ENCODE data around the gene TENT4B. TPM values are rescaled to one million over a fixed set of nuclear protein-coding genes. Genes with fewer than 3 reads are reported as not detected.

TENT4B gene
- total RNA-seq, 2 donors from 2014 or later = 12.8 to 14.1 TPM

- Histone ChIP-seq H3K4me3 (ENCODE audit: low read length) (no peak overlapping the region), H3K4me1 (ENCODE audit: control insufficient read depth, insufficient read depth, low read length) (peaks cover 3% of the 10 kb centered on the region), H3K9ac (ENCODE audit: extremely low read depth, low read length, poor library complexity, severe bottlenecking) (no peak overlapping the region), H3K9me3 (ENCODE audit: control insufficient read depth, low read length) (no peaks in the 10 kb centered on the region), H3K36me3 (ENCODE audit: control insufficient read depth, insufficient read depth, low read length) (peaks cover 19% of the 10 kb centered on the region), H3K27ac (ENCODE audit: low read depth, low read length) (peak overlapping the region; percentile 28), H3K27me3 (ENCODE audit: control insufficient read depth, insufficient read depth, low read length, poor library complexity, severe bottlenecking) (no peaks in the 10 kb centered on the region)
- peak overlapping the region; percentile 53 for H3K27ac Mint-ChIP-seq
- DNase-seq = peak; percentile 89
- H3K27me3 Mint-ChIP-seq (ENCODE audit: insufficient read depth) = no peaks in the 10 kb centered on the region
- peak; percentile 91 for TF ChIP-seq CTCF (conservative IDR thresholded peaks at IDR 0.05)
- H3K4me1 Mint-ChIP-seq = peaks cover 9% of the 10 kb centered on the region
- H3K9me3 Mint-ChIP-seq = no peaks in the 10 kb centered on the region
- peaks cover 29% of the 10 kb centered on the region for H3K36me3 Mint-ChIP-seq (ENCODE audit: low read depth)
- H3K4me3 Mint-ChIP-seq = no peak overlapping the region
- 75 to 86% methylated on average over 2 of the region's 5 CpGs for WGBS, 2 experiments (ENCODE audit: insufficient coverage in 1 of 2, insufficient read length in 1 of 2)
These were observed 57.3 kb downstream of the TENT4B start for GRCh38 chr16:50210266-50211038.

- TF ChIP-seq CTCF (conservative IDR thresholded peaks at IDR 0.05) = peak; percentile 86
- H3K27ac Mint-ChIP-seq = no peak overlapping the region
- H3K4me1 Mint-ChIP-seq = peaks cover 9% of the 10 kb centered on the region
- H3K9me3 ChIP-seq (ENCODE audit: control insufficient read depth, low read length) = no peaks in the 10 kb centered on the region
- H3K9me3 Mint-ChIP-seq = no peaks in the 10 kb centered on the region
- no peaks in the 10 kb centered on the region for H3K27me3 ChIP-seq (ENCODE audit: control insufficient read depth, insufficient read depth, low read length, poor library complexity, severe bottlenecking)
- no peak overlapping the region for H3K4me3 ChIP-seq (ENCODE audit: low read length)
- H3K4me3 Mint-ChIP-seq = no peak overlapping the region
- H3K4me1 ChIP-seq (ENCODE audit: control insufficient read depth, insufficient read depth, low read length) = peaks cover 3% of the 10 kb centered on the region
- H3K36me3 ChIP-seq (ENCODE audit: control insufficient read depth, insufficient read depth, low read length) = peaks cover 50% of the 10 kb centered on the region
- 83 to 84% methylated on average over 2 to 4 of the region's 4 CpGs for WGBS, 2 experiments (ENCODE audit: insufficient coverage in 1 of 2, insufficient read length in 1 of 2)
- H3K36me3 Mint-ChIP-seq (ENCODE audit: low read depth) = peaks cover 38% of the 10 kb centered on the region
- H3K27ac ChIP-seq (ENCODE audit: low read depth, low read length) = no peak overlapping the region
- no peak overlapping the region for H3K9ac ChIP-seq (ENCODE audit: extremely low read depth, low read length, poor library complexity, severe bottlenecking)
- no peaks in the 10 kb centered on the region for H3K27me3 Mint-ChIP-seq (ENCODE audit: insufficient read depth)
- no peak for DNase-seq
These were observed 60.9 kb downstream of the TENT4B start for GRCh38 chr16:50213939-50214519.

- H3K36me3 Mint-ChIP-seq (ENCODE audit: low read depth) = peaks cover 40% of the 10 kb centered on the region
- Histone ChIP-seq H3K4me1 (ENCODE audit: control insufficient read depth, insufficient read depth, low read length) (no peaks in the 10 kb centered on the region), H3K27ac (ENCODE audit: low read depth, low read length) (no peak overlapping the region), H3K9me3 (ENCODE audit: control insufficient read depth, low read length) (no peaks in the 10 kb centered on the region), H3K4me3 (ENCODE audit: low read length) (no peak overlapping the region), H3K27me3 (ENCODE audit: control insufficient read depth, insufficient read depth, low read length, poor library complexity, severe bottlenecking) (no peaks in the 10 kb centered on the region), H3K36me3 (ENCODE audit: control insufficient read depth, insufficient read depth, low read length) (peaks cover 53% of the 10 kb centered on the region), H3K9ac (ENCODE audit: extremely low read depth, low read length, poor library complexity, severe bottlenecking) (no peak overlapping the region)
- TF ChIP-seq CTCF (conservative IDR thresholded peaks at IDR 0.05) = no peak
- no peak for DNase-seq
- H3K27me3 Mint-ChIP-seq (ENCODE audit: insufficient read depth) = no peaks in the 10 kb centered on the region
- 97 to 100% methylated on average over 2 to 3 of the region's 4 CpGs for whole genome bisulfite sequencing, 2 experiments (ENCODE audit: insufficient coverage in 1 of 2, insufficient read length in 1 of 2)
- no peak overlapping the region for H3K4me3 Mint-ChIP-seq
- H3K9me3 Mint-ChIP-seq = no peaks in the 10 kb centered on the region
- peaks cover under 1% of the 10 kb centered on the region for H3K4me1 Mint-ChIP-seq
- H3K27ac Mint-ChIP-seq = no peak overlapping the region
These were observed 62.6 kb downstream of the TENT4B start for GRCh38 chr16:50215680-50216079.
